GM21526 (cell line): Measurements from ENCODE around the gene ANAPC7.
"Not testable (repeated sequence)": the region's sequence is repeated elsewhere in the genome, so short reads cannot be mapped to it uniquely, and the experiment has no call there.

Source experiments
- ATAC-seq: cut with Tn5 transposase; IDR thresholded peaks from one replicate; pipeline ENCODE4 v1.9.1; 2021; ENCODE audit warnings: moderate library complexity; ENCODE audit not compliant: unreplicated experiment, low FRiP score

Gene ANAPC7

GRCh38 chr12:110349514-110350151 lies 53.9 kb downstream of the ANAPC7 start:
- ATAC-seq, result no peak

DNA sequence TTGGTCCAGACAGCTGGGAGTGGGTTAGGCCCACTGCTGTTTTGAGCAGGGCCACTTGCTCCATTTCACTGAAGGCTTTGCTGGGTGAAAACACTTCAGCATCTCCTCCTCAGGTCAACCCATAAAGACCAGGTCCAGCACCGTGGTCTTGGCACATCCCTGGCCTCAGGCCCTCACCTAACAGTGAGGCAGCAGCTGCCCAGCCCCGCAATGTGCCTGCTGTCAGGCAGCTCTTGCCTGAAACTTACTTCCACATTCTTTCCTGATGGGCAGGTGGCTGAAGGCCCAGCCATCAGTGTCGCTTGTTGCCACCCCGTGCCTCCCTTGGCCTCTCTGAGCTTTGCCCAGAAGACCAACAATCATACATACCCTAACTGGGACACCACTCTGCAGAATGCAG lies 54.4 kb downstream of the ANAPC7 start:
- ATAC-seq, result no peak

- no peak for ATAC-seq
Observed at GRCh38 chr12:110348431-110349059, 55.0 kb downstream of the ANAPC7 start.

GRCh38 chr12:110347767-110348166 lies 55.7 kb downstream of the ANAPC7 start:
- no peak for ATAC-seq

DNA sequence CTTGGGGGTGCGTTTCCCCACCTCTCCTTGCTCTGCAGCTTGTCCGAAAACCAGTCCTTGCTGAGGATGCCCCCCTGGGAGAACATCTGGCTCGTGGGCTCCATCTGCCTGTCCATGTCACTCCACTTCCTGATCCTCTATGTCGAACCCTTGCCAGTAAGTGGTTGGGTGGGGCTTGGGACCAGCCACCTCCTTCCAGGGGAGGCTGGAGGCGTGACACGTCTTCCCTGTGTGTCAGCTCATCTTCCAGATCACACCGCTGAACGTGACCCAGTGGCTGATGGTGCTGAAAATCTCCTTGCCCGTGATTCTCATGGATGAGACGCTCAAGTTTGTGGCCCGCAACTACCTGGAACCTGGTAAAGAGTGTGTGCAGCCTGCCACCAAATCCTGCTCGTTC lies 57.5 kb downstream of the ANAPC7 start:
- no peak for ATAC-seq

DNA sequence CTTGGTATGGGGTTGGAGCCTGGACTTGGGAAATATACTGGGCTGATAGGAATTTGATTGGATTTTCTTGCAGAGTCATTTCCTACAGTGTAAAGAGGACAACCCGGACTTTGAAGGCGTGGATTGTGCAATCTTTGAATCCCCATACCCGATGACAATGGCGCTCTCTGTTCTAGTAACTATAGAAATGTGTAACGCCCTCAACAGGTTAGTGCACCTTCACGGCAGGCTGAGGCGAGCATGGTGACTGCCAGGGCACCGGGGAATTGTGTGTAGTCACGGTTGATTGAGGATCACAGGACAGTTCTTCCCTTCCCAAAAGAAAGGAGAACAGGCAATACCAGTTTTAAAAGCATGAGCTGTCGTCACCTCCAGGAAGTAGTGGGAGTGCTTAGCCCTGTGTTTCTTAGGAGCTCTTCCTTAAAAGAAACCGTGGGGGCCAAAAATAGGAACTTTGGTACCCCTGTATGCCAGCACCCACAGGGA lies 58.3 kb downstream of the ANAPC7 start:
- no peak for ATAC-seq

DNA sequence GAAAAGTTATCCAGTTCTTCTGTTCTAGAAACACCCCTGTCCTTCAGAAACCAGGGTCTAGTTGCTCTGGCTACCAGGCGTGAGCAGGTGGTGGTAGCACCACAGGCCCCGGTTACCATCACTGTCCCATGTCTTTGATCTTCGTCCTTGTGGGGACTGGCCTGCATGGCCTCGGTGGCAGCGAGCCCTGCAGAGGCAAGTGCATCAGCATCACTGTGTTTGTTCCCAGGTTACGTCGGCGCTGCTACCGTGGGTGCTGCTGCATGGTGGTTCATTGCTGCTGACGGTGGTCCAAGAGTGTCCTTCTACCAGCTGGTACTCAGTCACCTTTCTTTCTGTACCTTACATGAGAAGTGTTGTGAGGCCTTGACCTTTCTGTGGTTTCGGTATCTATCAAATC lies 58.9 kb downstream of the ANAPC7 start:
- no peak for ATAC-seq

GRCh38 chr12:110343736-110344555 lies 59.6 kb downstream of the ANAPC7 start:
- no peak for ATAC-seq

DNA sequence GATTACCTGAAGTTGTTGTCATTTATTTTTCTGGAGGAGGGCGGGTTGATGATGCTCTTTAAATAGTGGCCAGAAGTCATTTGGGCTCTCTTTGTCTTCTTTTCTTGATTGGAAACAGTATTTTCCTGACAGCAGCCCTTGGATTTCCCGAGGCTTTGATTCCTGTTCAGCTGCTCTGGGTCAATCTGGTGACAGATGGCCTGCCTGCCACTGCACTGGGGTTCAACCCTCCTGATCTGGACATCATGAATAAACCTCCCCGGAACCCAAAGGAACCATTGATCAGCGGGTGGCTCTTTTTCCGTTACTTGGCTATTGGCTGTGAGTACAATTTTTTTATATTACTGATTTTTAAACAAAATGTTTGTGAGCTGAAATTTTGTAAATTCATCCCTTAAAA lies 60.4 kb downstream of the ANAPC7 start:
- no peak for ATAC-seq

- no peak for ATAC-seq
Observed at GRCh38 chr12:110342157-110342556, 61.4 kb downstream of the ANAPC7 start.

- ATAC-seq, result no peak
Observed at GRCh38 chr12:110340706-110341105, 62.8 kb downstream of the ANAPC7 start.

DNA sequence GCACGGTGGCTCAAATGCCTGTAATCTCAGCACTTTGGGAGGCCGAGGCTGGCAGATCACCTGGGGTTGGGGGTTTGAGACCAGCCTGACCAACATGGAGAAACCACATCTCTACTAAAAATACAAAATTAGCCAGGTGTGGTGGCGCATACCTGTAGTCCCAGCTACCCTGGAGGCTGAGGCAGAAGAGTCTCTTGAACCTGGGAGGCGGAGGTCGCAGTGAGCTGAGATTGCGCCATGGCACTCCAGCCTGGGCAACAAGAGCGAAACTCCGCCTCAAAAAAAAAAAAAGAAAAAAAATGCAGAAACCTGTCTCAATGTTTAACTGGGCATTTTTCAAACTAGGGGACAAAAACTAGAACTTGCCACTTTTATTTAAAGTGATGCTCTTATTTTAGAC lies 63.2 kb downstream of the ANAPC7 start:
- not testable (repeated sequence) for ATAC-seq

GRCh38 chr12:110339184-110339952 lies 64.1 kb downstream of the ANAPC7 start:
- no peak for ATAC-seq

DNA sequence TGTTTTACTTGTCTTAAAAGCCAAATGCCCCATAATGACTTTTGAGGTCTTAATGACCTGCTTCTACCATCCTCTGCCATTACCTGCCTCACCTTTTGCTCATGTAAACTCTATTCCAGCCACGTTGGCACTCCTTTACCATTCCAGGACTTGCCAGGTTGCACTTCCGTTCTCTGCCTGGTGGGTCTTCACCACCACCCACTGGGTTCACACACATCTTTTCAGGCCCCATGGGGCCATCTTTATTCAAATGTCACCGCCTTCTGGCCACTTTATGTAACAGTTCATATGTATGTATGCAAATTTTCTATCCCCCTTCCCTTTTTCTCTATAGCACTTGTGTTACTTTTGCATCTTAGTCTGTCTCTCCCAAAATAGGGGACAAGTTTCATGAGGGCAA lies 64.8 kb downstream of the ANAPC7 start:
- ATAC-seq, result no peak

DNA sequence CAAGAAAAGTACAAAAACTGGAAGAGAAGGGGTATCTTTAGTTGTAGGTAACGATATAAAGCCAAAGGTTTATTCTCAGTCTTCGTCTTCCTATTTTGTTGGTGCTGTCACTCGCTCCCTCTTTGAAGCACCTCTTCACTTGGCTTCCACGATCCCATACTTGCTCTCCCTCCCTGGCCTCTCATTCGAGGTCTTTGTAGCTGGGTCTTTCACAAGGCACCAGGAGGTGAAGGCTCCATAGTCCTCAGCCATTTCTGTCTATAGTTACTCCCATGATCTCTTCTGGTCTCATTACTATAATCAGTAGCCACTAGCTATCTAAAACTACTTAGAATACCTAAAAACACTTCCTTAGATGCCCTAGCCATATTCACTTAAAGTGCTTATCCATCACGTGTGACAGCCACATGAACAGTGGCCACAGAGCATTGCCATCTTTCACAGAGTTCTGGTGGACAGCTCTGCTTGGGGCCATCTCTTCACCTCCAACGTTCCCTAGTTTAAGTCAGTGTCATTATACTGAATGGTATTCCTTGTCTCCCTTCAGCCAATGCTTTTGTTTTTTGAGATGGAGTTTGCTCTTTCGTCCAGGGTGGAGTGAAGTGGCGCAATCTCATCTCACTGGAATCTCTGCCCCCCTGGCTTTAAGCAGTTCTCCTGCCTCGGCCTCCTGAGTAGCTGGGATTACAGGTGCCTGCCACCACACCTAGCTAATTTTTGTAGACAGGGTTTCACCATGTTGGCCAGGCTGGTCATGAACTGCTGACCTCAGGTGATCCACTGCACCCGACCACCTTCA lies 65.4 kb downstream of the ANAPC7 start:
- ATAC-seq, result no peak

GRCh38 chr12:110335481-110336045 lies 67.9 kb downstream of the ANAPC7 start:
- no peak for ATAC-seq

DNA sequence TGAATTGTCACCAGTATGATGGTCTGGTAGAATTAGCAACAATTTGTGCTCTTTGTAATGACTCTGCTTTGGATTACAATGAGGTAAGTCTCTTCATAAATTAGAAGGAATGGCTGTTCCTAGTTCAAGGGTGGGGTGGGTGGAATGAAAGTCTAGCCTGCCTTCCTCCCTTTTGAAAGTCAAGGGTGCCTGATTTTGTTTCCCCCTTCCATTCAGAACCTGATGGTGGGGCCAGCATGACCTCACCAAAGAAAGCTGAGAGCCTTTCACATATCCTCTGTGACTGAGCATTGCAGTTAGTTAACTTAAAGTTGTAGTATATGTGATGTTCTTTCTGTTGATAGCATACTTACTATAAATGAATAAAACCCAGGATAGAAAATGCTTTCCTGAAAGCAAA lies 70.3 kb downstream of the ANAPC7 start:
- no peak for ATAC-seq

GRCh38 chr12:110330544-110330943 lies 73.0 kb downstream of the ANAPC7 start:
- ATAC-seq, result no peak

DNA sequence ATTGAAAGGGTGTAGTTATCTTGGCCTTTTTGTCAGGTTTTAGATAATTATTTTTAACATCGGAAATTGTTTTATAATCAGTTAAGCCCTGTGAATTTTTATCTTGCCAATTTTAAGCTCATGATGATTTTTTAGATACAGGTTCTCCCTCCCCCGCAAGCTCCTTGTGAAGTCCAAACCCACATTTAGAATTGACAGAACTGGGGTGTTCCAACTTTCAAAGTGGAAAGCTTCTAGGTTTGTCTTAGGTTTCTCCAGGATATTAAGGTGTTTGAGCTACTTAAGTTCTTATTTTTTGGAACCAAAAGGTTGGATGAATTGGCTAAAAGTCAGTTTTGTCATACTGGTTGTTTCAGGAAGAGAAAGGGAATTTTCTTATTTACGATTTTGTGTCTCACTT lies 73.4 kb downstream of the ANAPC7 start:
- no peak for ATAC-seq

DNA sequence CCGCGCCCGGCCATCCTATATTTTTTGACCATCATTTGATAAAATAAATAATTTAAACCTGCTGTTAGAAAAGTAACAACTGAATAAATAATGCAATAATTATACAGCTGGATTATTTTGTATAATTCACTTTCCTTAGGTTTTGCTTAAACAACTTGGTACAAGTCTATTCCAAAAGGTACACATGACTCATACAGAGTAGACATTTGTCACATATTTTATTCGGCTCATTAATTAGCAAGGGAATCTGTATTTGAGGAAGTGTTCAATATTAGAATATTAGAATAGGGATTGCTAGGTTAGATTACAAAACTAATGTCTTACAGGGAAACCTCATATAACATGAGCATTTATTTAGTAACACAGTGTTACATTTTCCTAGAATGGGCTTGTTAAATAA lies 73.8 kb downstream of the ANAPC7 start:
- no peak for ATAC-seq
